Measurements from ENCODE around the gene SAMD5.

The SAMD5 gene

GRCh38 chr6:147508042-147508865, at the start of gene SAMD5:
Gene SAMD5, plus strand, starts transcription at chr6:147508690. Its CDS starts 239 bp downstream, at chr6:147508929.
- in situ Hi-C loops (cut with MboI; ENCODE audit: low sequenced_read_pairs) = no loop called here

GRCh38 chr6:147459780-147460179, 48.7 kb upstream of the SAMD5 start:
- in situ Hi-C loops (cut with MboI; ENCODE audit: low sequenced_read_pairs) = no loop called here

GRCh38 chr6:147463651-147464050, 44.8 kb upstream of the SAMD5 start:
- in situ Hi-C loops (cut with MboI; ENCODE audit: low sequenced_read_pairs) = no loop called here

DNA sequence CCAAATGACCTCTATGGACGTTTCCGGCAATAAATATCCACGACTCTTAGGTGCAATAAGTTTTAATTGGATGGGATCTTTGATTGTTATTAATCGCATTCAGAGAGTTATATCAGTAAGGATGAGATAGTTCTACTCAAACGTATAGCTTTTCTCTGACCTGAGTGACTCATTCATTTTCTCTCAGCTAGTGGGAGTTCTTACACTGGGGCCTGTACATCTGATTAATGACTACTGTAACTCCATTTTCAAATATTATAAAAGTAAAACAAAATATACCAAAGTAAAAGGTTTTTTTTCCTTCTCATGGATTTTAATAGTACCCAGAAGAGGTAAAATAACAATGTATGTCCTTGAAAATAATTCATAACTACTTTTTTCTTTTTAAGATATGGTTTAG, 41.1 kb upstream of the SAMD5 start:
- in situ Hi-C loops (cut with MboI; ENCODE audit: low sequenced_read_pairs) = no loop called here

DNA sequence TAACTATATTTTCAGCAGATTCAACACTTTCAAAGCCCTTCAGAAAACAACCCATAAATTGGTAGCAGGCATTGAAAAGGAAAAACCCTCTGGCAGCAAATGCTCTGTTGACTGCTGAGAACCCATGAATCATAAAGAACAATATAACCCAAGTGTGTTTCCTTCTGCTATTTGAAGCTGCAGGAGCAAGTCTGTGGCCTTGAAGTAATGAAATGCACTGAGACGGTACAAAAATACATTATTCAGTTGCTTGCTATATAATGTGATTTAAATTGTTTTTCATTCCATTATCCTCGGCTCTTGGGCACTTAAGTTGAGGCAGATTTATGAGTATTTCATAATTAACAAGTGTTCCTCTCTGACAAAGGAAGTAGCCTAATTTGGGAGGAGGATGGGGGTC, 40.6 kb upstream of the SAMD5 start:
- in situ Hi-C loops (cut with MboI; ENCODE audit: low sequenced_read_pairs) = no loop called here

DNA sequence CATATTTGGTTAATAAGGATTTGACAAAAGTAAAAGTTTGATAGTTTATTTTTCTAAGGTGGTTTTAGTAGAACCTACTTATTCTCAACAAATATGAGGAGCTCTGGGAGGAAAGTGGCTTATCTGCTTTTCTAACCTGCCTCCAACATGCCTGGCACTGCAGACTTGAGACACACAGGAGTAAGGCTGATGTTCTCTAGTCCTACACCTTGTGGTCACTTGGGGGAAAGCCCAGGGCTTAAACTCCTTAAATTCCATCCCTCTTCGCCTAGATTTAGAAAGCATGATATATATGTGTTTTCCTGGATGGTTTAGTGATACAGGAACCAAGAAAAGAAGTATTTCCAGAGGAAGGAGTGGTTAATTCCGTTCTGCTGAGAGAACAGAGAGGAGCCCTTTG, 39.9 kb upstream of the SAMD5 start:
- in situ Hi-C loops (cut with MboI; ENCODE audit: low sequenced_read_pairs) = no loop called here

DNA sequence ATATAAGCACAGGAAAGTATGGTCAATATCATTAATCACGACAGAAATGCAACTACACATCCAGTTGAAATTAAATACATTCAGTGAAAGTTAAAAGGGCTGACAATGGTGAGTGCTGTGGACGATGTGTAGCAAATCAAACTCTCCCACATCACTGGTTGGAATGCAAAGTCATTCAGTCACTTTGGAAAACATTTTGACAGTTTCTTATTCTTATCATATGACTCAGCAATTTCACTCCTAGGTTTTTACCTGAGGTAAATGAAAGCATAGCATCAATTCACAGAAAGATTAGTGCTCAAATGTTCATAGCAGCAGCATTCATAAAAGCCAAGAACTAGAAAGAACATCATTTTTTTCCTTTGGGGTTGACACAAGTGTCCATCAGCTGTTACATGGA, 28.6 kb upstream of the SAMD5 start:
- in situ Hi-C loops (cut with MboI; ENCODE audit: low sequenced_read_pairs) = no loop called here

- in situ Hi-C loops (cut with MboI; ENCODE audit: low sequenced_read_pairs) = no loop called here
These were observed 21.8 kb upstream of the SAMD5 start for GRCh38 chr6:147486683-147487082.

GRCh38 chr6:147497472-147497871, 11.0 kb upstream of the SAMD5 start:
- in situ Hi-C loops (cut with MboI; ENCODE audit: low sequenced_read_pairs) = no loop called here

GRCh38 chr6:147503587-147503986, 4.9 kb upstream of the SAMD5 start:
- in situ Hi-C loops (cut with MboI; ENCODE audit: low sequenced_read_pairs) = no loop called here

GRCh38 chr6:147504848-147505247, 3.6 kb upstream of the SAMD5 start:
- in situ Hi-C loops (cut with MboI; ENCODE audit: low sequenced_read_pairs) = no loop called here

DNA sequence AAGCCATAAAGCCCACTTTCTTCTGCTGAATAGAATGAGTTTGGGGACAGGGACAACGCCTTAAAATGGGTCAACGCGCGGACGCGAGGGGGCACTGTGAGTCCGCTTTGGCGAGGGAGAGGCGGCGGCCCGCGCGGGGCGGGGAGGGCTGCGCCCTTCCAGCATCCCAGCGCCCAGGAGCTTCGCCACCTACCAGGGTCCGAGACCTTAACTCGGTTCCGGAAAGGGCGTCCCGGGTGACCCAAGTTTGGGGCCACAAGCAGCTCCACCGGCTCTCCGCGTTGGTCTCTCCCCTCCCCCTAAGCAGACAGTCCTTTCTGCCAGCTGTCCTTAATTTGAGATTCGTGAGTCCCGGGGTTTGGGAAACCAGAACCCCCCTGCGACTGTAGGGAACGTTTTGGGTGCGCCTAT, 1.8 kb upstream of the SAMD5 start:
- in situ Hi-C loops (cut with MboI; ENCODE audit: low sequenced_read_pairs) = no loop called here

GRCh38 chr6:147507162-147508041, 1.1 kb upstream of the SAMD5 start:
- in situ Hi-C loops (cut with MboI; ENCODE audit: low sequenced_read_pairs) = no loop called here

- in situ Hi-C loops (cut with MboI; ENCODE audit: low sequenced_read_pairs) = no loop called here
These were observed 547 bp downstream of the SAMD5 start for GRCh38 chr6:147508866-147509608.

DNA sequence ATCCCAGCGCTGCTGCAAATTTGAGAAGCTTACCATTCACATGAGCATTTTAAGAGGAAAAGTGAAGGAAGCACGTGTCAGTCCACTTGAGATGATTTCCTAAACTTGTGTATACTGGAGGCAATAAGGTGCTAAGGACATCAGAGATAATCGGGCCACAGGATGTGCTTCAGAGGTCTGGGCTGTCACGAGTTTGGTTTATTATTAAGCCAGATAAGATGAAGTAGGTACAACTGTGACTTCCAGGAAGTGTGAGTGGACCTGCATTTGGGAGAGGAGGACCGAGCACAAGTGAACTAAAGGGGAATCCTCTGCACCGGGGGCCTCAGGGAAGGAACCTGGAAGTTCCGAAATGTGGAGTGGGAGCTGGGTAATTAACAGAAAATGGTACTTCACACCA, 1.4 kb downstream of the SAMD5 start:
- in situ Hi-C loops (cut with MboI; ENCODE audit: low sequenced_read_pairs) = no loop called here

DNA sequence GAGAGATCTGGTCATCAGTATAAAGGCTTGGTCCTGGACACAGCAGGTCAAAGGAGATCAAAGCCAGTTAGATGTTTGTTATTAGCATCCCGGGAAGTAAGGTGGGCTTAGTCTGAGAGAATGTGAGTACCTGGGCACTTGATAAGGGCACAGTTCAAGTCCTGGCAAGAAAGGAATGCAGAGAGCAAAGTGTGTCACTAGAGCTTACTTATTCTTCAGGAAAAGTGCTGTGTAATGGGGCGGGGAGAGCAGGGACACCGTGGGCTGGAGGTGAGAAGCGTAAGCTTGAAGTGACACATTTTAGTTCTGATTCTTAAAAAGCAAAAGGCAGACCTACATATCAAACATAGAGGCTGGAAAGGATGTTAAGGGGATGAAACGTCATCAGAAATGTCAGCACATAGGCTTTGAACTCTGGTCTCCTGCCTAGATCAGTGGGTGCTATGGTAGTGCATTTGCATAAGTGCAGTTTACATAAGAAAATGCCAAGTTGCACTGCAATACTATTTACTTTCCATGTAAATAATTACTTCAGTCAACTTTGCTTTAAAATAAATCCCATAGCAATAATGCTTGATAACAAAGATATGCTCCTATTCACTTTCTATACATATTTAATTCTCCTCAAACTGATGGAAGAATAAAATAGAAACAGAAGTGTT, 2.6 kb downstream of the SAMD5 start:
- in situ Hi-C loops (cut with MboI; ENCODE audit: low sequenced_read_pairs) = no loop called here

GRCh38 chr6:147514831-147515230, 6.3 kb downstream of the SAMD5 start:
- in situ Hi-C loops (cut with MboI; ENCODE audit: low sequenced_read_pairs) = no loop called here

GRCh38 chr6:147515327-147515726, 6.8 kb downstream of the SAMD5 start:
- in situ Hi-C loops (cut with MboI; ENCODE audit: low sequenced_read_pairs) = no loop called here

GRCh38 chr6:147522597-147522996, 14.1 kb downstream of the SAMD5 start:
- in situ Hi-C loops (cut with MboI; ENCODE audit: low sequenced_read_pairs) = no loop called here

DNA sequence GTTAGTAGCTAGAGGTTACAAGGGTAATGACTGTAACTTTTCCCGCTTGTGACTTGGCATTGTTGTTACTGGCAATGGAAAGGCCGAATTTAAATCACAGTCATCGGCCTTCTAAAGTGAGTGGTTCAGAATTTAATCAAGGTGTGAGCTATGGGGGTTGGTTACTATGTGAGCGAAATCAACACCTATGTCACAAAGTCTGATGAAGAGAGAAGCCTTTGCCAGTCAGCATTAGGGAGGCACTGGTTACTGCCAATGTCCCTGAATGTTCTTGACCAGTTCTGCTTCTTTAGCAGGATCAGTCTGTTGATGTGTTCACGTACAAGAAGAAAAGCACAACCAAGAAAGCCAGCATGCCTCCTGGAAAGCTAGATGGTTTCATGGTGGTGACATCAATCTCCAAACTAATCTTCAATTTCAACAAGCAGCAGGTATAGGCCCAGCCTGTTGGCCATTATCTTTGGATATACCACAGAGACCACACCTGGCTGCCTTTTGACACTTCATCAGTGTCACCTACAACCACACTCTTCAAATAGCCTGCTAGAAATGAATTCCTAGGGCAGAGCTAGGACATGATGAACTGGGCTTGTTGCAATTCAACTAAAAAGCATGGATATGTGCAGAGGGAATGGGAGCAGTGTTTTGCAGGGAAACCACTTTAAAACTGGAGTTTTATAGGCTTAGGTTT, 17.2 kb downstream of the SAMD5 start:
- in situ Hi-C loops (cut with MboI; ENCODE audit: low sequenced_read_pairs) = no loop called here

Data from HL-60/S4 treated with retinoic acid at 250 ng/mL for 4 days and 3 days (cell line).